ENCODE data around the gene SRP54.
"Not testable (repeated sequence)": the region's sequence is repeated elsewhere in the genome, so short reads cannot be mapped to it uniquely, and the experiment has no call there.

The SRP54 gene

GRCh38 chr14:34985740-34986139 is 2.9 kb downstream of the SRP54 start:
- DNase-seq, result no peak

- no peak for DNase-seq
These were observed 4.4 kb downstream of the SRP54 start for GRCh38 chr14:34987180-34987579.

- no peak for DNase-seq
These were observed 7.0 kb downstream of the SRP54 start for GRCh38 chr14:34989762-34990161.

- no peak for DNase-seq
These were observed 10.6 kb downstream of the SRP54 start for GRCh38 chr14:34993426-34993825.

- DNase-seq, result no peak
These were observed 11.9 kb downstream of the SRP54 start for GRCh38 chr14:34994668-34995067.

- no peak for DNase-seq
These were observed 15.0 kb downstream of the SRP54 start for GRCh38 chr14:34997762-34998161.

- no peak for DNase-seq
These were observed 16.7 kb downstream of the SRP54 start for GRCh38 chr14:34999500-34999899.

GRCh38 chr14:35001621-35002020 is 18.8 kb downstream of the SRP54 start:
- DNase-seq, result no peak

GRCh38 chr14:35004839-35005238 is 22.0 kb downstream of the SRP54 start:
- DNase-seq, result no peak

GRCh38 chr14:35016568-35016967 is 33.8 kb downstream of the SRP54 start:
- DNase-seq, result no peak

GRCh38 chr14:35020713-35021112 is 37.9 kb downstream of the SRP54 start:
- no peak for DNase-seq

GRCh38 chr14:35028435-35028834 is 45.6 kb downstream of the SRP54 start:
- DNase-seq, result no peak

GRCh38 chr14:35032562-35032961 is 49.8 kb downstream of the SRP54 start:
- no peak for DNase-seq

- no peak for DNase-seq
These were observed 51.6 kb downstream of the SRP54 start for GRCh38 chr14:35034440-35034833.

- DNase-seq, result not testable (repeated sequence)
These were observed 52.3 kb downstream of the SRP54 start for GRCh38 chr14:35034944-35035554.

GRCh38 chr14:35038312-35038711 is 55.5 kb downstream of the SRP54 start:
- DNase-seq, result not testable (repeated sequence)

- DNase-seq, result no peak
These were observed 59.8 kb downstream of the SRP54 start for GRCh38 chr14:35042632-35043031.

- DNase-seq, result no peak
These were observed 60.3 kb downstream of the SRP54 start for GRCh38 chr14:35043046-35043445.

GRCh38 chr14:35044939-35045797 is 62.4 kb downstream of the SRP54 start:
- DNase-seq, result no peak

- DNase-seq, result no peak
These were observed 62.9 kb downstream of the SRP54 start for GRCh38 chr14:35045798-35046047.

- peak; percentile 99 for DNase-seq
These were observed 63.4 kb downstream of the SRP54 start, which contains the start of gene FAM177A1 for GRCh38 chr14:35046048-35046750. Gene FAM177A1 (plus strand): TSS chr14:35046272. CDS start chr14:35046464, 192 bp downstream.

GRCh38 chr14:35046751-35047536 is 64.2 kb downstream of the SRP54 start:
- peak; percentile 57 for DNase-seq

GRCh38 chr14:35047976-35048513 is 65.3 kb downstream of the SRP54 start:
- DNase-seq, result no peak
